ENCODE results near the gene SOCS6. TPM values are rescaled to one million over a fixed set of nuclear protein-coding genes. Genes with fewer than 3 reads are reported as not detected.
A peak's percentile ranks its signal among the peaks of the same experiment; 100 is the strongest.

SOCS6 gene
- total and polyA plus RNA-seq, 2 experiments from 2014 or later: 31.7 to 43.7 TPM

DNA sequence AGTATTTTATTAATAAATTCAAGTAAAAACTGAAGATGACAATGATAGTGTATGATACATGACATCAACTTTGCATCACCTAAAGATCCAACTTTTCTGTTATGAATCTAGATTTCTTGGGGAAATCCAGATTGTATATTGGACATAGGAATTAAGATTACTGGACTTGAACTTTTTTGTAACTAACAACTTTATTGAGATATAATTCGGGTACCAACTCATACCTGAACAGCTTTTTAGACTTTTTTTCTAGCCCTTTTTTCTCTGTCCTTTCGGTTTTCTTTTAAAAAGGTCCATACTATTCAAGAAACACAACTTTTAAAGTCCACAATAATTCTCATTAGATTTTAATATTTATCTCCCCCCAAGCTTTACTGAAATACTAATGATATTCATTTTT, 1.1 kb upstream of the SOCS6 start:
- Histone ChIP-seq H3K9ac (peak overlapping the region; percentile 88), H2AFZ (peak overlapping the region; percentile 91), H3K4me3 (peak overlapping the region; percentile 84)

DNA sequence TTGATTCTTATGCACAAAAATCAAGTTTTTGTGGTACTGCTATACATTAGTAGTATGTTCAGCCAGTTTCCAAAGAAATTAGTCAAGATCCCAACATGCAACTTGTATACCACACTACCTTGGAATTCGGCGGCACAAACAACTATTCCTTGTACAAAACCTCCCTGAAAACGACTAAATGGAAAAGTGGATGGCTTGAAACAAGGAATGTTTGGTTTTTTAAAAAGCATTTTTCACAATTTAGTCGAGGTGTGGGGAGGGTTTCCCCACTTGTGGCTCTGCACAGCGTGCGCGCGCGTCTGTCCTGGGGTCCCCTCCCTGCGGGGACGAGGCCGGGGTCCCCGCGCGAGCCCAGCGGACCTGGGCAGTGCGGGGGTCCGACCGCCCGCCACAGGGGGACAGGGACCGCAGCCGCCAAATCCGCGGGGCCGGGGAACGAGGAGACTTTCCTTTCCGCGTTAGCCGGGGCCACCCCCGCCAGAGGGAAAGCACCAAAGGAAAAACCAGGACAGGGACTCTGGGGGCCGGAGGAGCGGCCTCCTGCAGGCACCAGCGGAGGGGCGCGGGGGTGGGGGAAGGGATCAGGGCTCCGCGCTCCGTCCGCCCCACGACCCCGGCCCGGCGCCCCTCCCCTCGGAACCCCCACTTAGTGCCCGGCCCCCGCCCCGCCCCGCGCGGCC, 534 bp upstream of the SOCS6 start:
- in situ Hi-C loops (cut with MboI): no loop called here
- H3K79me2 ChIP-seq (ENCODE audit: insufficient read depth): peaks cover 38% of the 10 kb centered on the region
- H3K9ac ChIP-seq: peak overlapping the region; percentile 88
- peaks cover 29% of the 10 kb centered on the region for H3F3A ChIP-seq (ENCODE audit: insufficient read depth)
- peak overlapping the region; percentile 84 for H3K4me3 ChIP-seq
- peak overlapping the region; percentile 74 for H3K4me2 ChIP-seq (ENCODE audit: unreplicated experiment)
- H3K9me2 ChIP-seq (ENCODE audit: insufficient read depth): no peaks in the 10 kb centered on the region
- no peak for TF ChIP-seq EZH2phosphoT487 (IDR thresholded peaks at IDR 0.05; ENCODE audit: insufficient read depth, low read depth)
- TF ChIP-seq EZH2 (IDR thresholded peaks at IDR 0.05; ENCODE audit: insufficient read depth, poor library complexity, severe bottlenecking): no peak
- peak overlapping the region; percentile 65 for H3K27ac ChIP-seq
- H3K4me1 ChIP-seq (ENCODE audit: insufficient read depth): peaks cover 28% of the 10 kb centered on the region
- H4K20me1 ChIP-seq (ENCODE audit: insufficient read depth): no peaks in the 10 kb centered on the region; the same call in 1 of the 2 replicates
- peak overlapping the region; percentile 91 for H2AFZ ChIP-seq
- H3K9me3 ChIP-seq (ENCODE audit: low read depth): no peaks in the 10 kb centered on the region
- H3K27me3 ChIP-seq (replicated peaks; ENCODE audit: insufficient read depth): no peaks in the 10 kb centered on the region
- DNase-seq: peak; percentile 74
- WGBS, 2 experiments (ENCODE audit: low coverage in 1 of 2, low lambda C conversion rate in 2 of 2, missing lambda C conversion rate in 2 of 2): 2 to 4% methylated on average over 23 to 43 of the region's 50 CpGs
- H3K36me3 ChIP-seq (ENCODE audit: low read depth): no peaks in the 10 kb centered on the region

More for the DNA sequence above, 1.1 kb upstream of the SOCS6 start:
- Histone ChIP-seq H3K27ac (peak overlapping the region; percentile 65; the same call in 1 of the 2 replicates), H3K36me3 (ENCODE audit: low read depth) (no peaks in the 10 kb centered on the region), H3K4me2 (ENCODE audit: unreplicated experiment) (peak overlapping the region; percentile 74), H3K27me3 (replicated peaks; ENCODE audit: insufficient read depth) (no peaks in the 10 kb centered on the region), H3K9me3 (ENCODE audit: low read depth) (no peaks in the 10 kb centered on the region), H3K9me2 (ENCODE audit: insufficient read depth) (no peaks in the 10 kb centered on the region), H3K4me1 (ENCODE audit: insufficient read depth) (peaks cover 26% of the 10 kb centered on the region), H3F3A (ENCODE audit: insufficient read depth) (peaks cover 29% of the 10 kb centered on the region), H3K79me2 (ENCODE audit: insufficient read depth) (peaks cover 32% of the 10 kb centered on the region), H4K20me1 (ENCODE audit: insufficient read depth) (no peaks in the 10 kb centered on the region; the same call in 1 of the 2 replicates)
- in situ Hi-C loops (cut with MboI): no loop called here
- WGBS, 2 experiments (ENCODE audit: low coverage in 1 of 2, low lambda C conversion rate in 2 of 2, missing lambda C conversion rate in 2 of 2): 93 to 100% methylated on average over 2 of the region's 2 CpGs
- DNase-seq: no peak
- no peak for TF ChIP-seq EZH2 (IDR thresholded peaks at IDR 0.05; ENCODE audit: insufficient read depth, poor library complexity, severe bottlenecking)
- TF ChIP-seq EZH2phosphoT487 (IDR thresholded peaks at IDR 0.05; ENCODE audit: insufficient read depth, low read depth): no peak

- WGBS, 2 experiments (ENCODE audit: low coverage in 1 of 2, low lambda C conversion rate in 2 of 2, missing lambda C conversion rate in 2 of 2): 1 to 2% methylated on average over 26 to 57 of the region's 87 CpGs
- Histone ChIP-seq H3K36me3 (ENCODE audit: low read depth) (no peaks in the 10 kb centered on the region), H3K27ac (peak overlapping the region; percentile 65), H3K4me3 (peak overlapping the region; percentile 84), H3F3A (ENCODE audit: insufficient read depth) (peaks cover 31% of the 10 kb centered on the region), H3K79me2 (ENCODE audit: insufficient read depth) (peaks cover 51% of the 10 kb centered on the region), H3K4me2 (ENCODE audit: unreplicated experiment) (peak overlapping the region; percentile 94), H3K9me3 (ENCODE audit: low read depth) (no peaks in the 10 kb centered on the region), H4K20me1 (ENCODE audit: insufficient read depth) (peaks cover 2% of the 10 kb centered on the region; the same call in 1 of the 2 replicates), H3K4me1 (ENCODE audit: insufficient read depth) (peaks cover 34% of the 10 kb centered on the region), H3K9me2 (ENCODE audit: insufficient read depth) (no peaks in the 10 kb centered on the region), H3K27me3 (replicated peaks; ENCODE audit: insufficient read depth) (no peaks in the 10 kb centered on the region), H3K9ac (peak overlapping the region; percentile 88), H2AFZ (peak overlapping the region; percentile 51; the same call in 1 of the 2 replicates)
- in situ Hi-C loops (cut with MboI): no loop called here
- peak; percentile 67 for DNase-seq
- TF ChIP-seq EZH2 (IDR thresholded peaks at IDR 0.05; ENCODE audit: insufficient read depth, poor library complexity, severe bottlenecking): no peak
- TF ChIP-seq EZH2phosphoT487 (IDR thresholded peaks at IDR 0.05; ENCODE audit: insufficient read depth, low read depth): no peak
These were observed 787 bp downstream of the SOCS6 start for GRCh38 chr18:70289351-70290312.
